Epidermal melanocyte (primary cell): ENCODE data around the gene OR51B2.

Experiments used
- DNase-seq: peaks from one replicate; pipeline ENCODE4 v3.0.0; 2011; ENCODE audit warnings: low spot score; ENCODE audit not compliant: insufficient read length

Gene OR51B2

DNA sequence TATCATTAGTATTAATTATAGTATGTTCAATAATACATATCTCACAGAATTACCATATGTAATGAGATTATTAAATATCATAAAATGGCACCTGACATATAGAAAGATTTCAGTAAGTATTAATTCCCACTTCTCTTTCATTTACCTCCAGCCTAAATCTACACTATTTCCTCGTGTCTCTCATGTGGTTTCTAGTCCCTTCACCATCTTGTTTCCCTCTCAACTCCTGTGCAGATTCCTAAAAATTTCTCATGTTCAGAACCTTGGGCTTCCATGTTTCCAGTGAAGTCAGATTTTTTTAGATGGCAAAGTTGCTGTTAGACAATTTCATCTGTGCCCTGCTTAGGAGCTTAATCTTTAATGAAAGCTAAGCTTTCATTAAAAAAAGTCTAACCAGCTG lies 40.2 kb downstream of the OR51B2 start:
- no peak for DNase-seq

DNA sequence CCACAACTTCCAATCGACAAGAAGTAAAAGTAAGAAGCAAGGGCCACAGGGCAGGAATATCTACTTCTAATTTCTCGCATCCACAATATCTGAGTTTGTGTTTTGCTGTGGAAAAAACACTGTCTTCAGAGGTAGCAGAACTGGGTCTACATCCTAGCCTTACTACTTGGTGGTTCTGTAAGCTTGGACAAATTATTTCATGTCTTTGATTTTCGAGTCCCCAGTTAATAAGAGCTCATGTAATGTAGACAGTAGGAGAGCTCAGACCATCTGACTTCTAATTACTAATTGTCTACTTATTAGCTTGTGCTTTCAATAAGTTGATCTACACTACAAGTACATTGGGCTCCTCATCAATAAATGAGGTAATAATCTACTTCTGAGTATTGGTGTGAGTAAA lies 41.0 kb downstream of the OR51B2 start:
- DNase-seq = no peak

DNA sequence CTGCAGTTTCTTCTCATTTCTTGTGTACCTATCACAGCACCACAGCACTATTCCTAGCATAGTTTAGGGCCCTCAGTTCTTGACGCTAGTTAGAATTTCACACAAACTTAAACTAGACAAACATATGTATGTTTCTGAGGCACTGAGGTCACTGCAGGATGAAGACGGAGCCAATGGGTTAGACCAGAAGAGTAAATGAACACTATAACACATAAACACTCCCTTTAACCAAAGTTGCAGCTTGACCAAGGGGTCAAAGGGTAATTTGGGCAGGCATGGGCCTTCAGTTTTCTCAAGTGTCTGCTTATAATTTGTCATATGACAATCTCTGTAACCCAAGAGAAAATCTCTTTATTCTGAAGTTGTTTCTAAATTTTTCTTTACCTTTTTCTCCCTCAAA lies 41.5 kb downstream of the OR51B2 start:
- DNase-seq = no peak

DNA sequence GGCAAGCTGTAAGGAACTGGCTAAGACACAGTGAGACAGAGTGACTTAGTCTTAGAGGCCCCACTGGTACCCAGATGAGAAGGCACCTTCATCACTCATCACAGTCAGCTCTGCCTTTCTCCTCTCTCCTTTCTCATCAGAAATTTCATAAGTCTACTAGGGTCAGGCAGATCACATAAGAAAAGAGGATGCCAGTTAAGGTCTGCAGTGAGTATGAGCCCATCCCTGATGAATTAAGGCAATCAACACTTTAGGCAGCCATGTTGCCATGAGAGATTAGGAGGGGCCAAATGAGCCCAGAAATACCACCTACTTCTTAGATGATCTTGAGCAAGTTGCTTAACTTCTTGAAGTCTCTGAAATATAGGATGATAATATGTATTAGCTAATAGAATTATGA lies 42.5 kb downstream of the OR51B2 start:
- DNase-seq = no peak

- peak; percentile 66 for DNase-seq
These were observed 43.5 kb downstream of the OR51B2 start for GRCh38 chr11:5280582-5281102.

GRCh38 chr11:5279471-5280090 lies 44.5 kb downstream of the OR51B2 start:
- DNase-seq = no peak

DNA sequence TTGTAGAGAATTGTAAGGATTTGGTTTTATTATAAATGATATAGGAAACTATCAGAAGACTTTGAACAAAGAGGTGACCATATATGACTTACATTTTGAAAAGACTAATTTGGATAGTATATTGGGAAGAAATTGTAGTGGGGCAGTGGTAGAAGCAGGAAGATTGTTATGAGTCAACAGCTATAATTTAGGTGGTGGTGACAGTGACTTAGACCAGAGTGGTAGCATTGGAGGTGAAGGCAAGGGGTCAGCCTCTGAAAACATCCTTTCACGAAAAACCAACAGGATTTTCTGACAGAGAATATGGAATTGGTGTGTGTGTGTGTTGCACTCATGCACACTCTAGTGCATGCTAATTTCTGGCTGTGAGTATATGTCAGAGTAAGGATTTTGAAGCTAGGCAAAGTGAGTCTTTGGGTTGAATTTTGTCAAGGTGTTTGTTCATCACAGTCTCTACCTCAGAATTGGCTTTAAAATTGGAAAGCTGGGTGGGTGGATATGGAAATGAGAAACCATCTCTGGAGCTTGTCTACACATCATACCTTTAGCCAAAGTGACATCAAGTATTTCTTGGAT lies 46.2 kb downstream of the OR51B2 start:
- DNase-seq = no peak

DNA sequence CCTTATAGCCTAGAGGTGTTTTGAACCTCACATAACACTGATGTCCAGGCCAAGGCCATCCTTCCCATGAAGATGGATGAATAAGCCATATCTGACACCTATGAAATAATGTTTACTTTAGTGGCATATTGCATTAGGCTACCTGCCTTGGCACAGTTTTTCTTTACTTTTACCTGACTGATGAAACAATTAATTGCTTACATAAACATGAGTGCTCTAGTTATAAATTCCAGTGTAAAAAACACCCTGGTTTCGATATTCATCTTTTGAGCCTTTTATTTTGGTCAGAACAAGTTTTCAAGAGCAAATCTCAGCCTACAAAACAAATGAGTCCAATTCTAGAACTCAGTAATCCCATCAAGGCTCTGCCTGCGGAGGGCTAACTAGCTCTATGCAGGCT lies 47.4 kb downstream of the OR51B2 start:
- DNase-seq = no peak

- DNase-seq = no peak
These were observed 48.6 kb downstream of the OR51B2 start for GRCh38 chr11:5275369-5276110.

GRCh38 chr11:5274395-5274794 lies 49.7 kb downstream of the OR51B2 start:
- DNase-seq = no peak
